Gastroesophageal sphincter (tissue), 4 donors: ENCODE results near the gene F2RL2. TPM values are rescaled to one million over a fixed set of nuclear protein-coding genes. Genes with fewer than 3 reads are reported as not detected.

Experiments used
- ATAC-seq: fragments of 150-250 bp; one replicate; pipeline ENCODE4 v1.9.1; 2016; ENCODE audit warnings: mild to moderate bottlenecking, moderate library complexity
- H3K27ac ChIP-seq, 4 donors: fragments of 200-600 bp; sonication (generic) in 3 of 4; 1 replicate in 3 of 4; 2 replicates in 1 of 4; pipeline ENCODE4 v1.5.1; 2016 to 2019
- H3K27me3 ChIP-seq: fragments of 200-600 bp; sonication (generic); one replicate; pipeline ENCODE4 v1.5.1; 2019
- H3K36me3 ChIP-seq, 2 donors: fragments of 200-600 bp; sonication (generic); one replicate each; pipeline ENCODE4 v1.5.1; 2019; ENCODE audit warnings: control low read depth in 1 of 2
- H3K4me1 ChIP-seq, 3 donors: fragments of 200-600 bp; sonication (generic); 1 replicate in 2 of 3; 2 replicates in 1 of 3; pipeline ENCODE4 v1.5.1; 2016 to 2019; ENCODE audit warnings: control low read depth in 2 of 3
- H3K4me3 ChIP-seq, 2 donors: fragments of 200-600 bp; sonication (generic); one replicate each; pipeline ENCODE4 v1.5.1; 2019; ENCODE audit warnings: mild to moderate bottlenecking in 1 of 2, moderate library complexity in 1 of 2
- H3K9me3 ChIP-seq, 3 donors: fragments of 200-600 bp; sonication (generic); one replicate each; pipeline ENCODE4 v1.5.1; 2017 to 2019; ENCODE audit warnings: control low read depth in 2 of 3
- CTCF ChIP-seq, 4 experiments: fragments of 200-600 bp in 2 of 4; fragments of 450-650 bp in 2 of 4; sonication (generic) in 1 of 4; IDR thresholded peaks; one replicate each; pipeline ENCODE4 v1.5.1; 2017 to 2019; ENCODE audit warnings: antibody characterized with exemption in 4 of 4, mild to moderate bottlenecking in 2 of 4, moderate library complexity in 2 of 4
- EP300 ChIP-seq: sonication (generic); formaldehyde crosslinking; IDR thresholded peaks from one replicate; pipeline ENCODE4 v1.6.1; 2017; ENCODE audit warnings: antibody characterized with exemption, mild to moderate bottlenecking
- POLR2A ChIP-seq, 2 donors: fragments of 450-650 bp; IDR thresholded peaks; one replicate each; pipeline ENCODE4 v1.6.1; 2017; ENCODE audit warnings: antibody characterized with exemption in 2 of 2, mild to moderate bottlenecking in 2 of 2, moderate library complexity in 1 of 2
- POLR2AphosphoS5 ChIP-seq: sonication (generic); formaldehyde crosslinking; IDR thresholded peaks from one replicate; pipeline ENCODE4 v1.6.1; 2017; ENCODE audit warnings: antibody characterized with exemption
- WGBS, 2 donors: methylation state at CpG; one replicate each; pipeline ENCODE4 v1.1.5; 2018; ENCODE audit warnings: low coverage in 1 of 2; 5-methylcytosine and 5-hydroxymethylcytosine counted together
- total RNA-seq, 4 donors: library from RNA; depleted of rRNA; stranded (reverse); fragments of >200 nt; gene quantifications; one replicate each; pipeline ENCODE4 v1.1.0, GENCODE V29; 2016

Gene F2RL2
- total RNA-seq, 4 donors from 2014 or later: 2.4 to 8.4 (median 5.1) TPM

- H3K4me3 ChIP-seq: no peak overlapping the region
- no peak for TF ChIP-seq POLR2A (IDR thresholded peaks at IDR 0.05)
- no peak for TF ChIP-seq POLR2AphosphoS5
- TF ChIP-seq CTCF (IDR thresholded peaks at IDR 0.05): no peak
- no peak for TF ChIP-seq EP300
- H3K27ac ChIP-seq: no peak overlapping the region
- no peaks in the 10 kb centered on the region for H3K36me3 ChIP-seq
- H3K4me1 ChIP-seq: no peaks in the 10 kb centered on the region
- H3K9me3 ChIP-seq: peaks cover 0 to 21% (median 0%) of the 10 kb centered on the region in 3 donors
- 67 to 92% methylated on average over 3 of the region's 3 CpGs for WGBS, 2 donors
- ATAC-seq: no peak
- no peaks in the 10 kb centered on the region for H3K27me3 ChIP-seq
Observed at GRCh38 chr5:76652809-76653414, 29.7 kb upstream of the F2RL2 start.

GRCh38 chr5:76649140-76649539, 25.9 kb upstream of the F2RL2 start:
- no peaks in the 10 kb centered on the region for H3K4me1 ChIP-seq
- H3K27ac ChIP-seq: no peak overlapping the region
- no peaks in the 10 kb centered on the region for H3K36me3 ChIP-seq
- H3K9me3 ChIP-seq: peaks cover 0 to 22% (median 0%) of the 10 kb centered on the region in 3 donors
- ATAC-seq: no peak
- WGBS, 2 donors: 88 to 92% methylated on average over 2 of the region's 2 CpGs
- TF ChIP-seq EP300: no peak
- no peak for TF ChIP-seq CTCF (IDR thresholded peaks at IDR 0.05)
- no peak for TF ChIP-seq POLR2A (IDR thresholded peaks at IDR 0.05)
- no peak for TF ChIP-seq POLR2AphosphoS5
- H3K27me3 ChIP-seq: no peaks in the 10 kb centered on the region
- H3K4me3 ChIP-seq: no peak overlapping the region

GRCh38 chr5:76643371-76643770, 20.2 kb upstream of the F2RL2 start:
- no peaks in the 10 kb centered on the region for H3K27me3 ChIP-seq
- H3K9me3 ChIP-seq: peaks cover 0 to 4% (median 0%) of the 10 kb centered on the region in 3 donors
- H3K4me3 ChIP-seq: no peak overlapping the region
- ATAC-seq: no peak
- peaks cover 0 to 4% of the 10 kb centered on the region in 2 donors for H3K36me3 ChIP-seq
- TF ChIP-seq POLR2A (IDR thresholded peaks at IDR 0.05) (no peak), CTCF (IDR thresholded peaks at IDR 0.05) (no peak), POLR2AphosphoS5 (no peak), EP300 (no peak)
- no peak overlapping the region for H3K27ac ChIP-seq
- no peaks in the 10 kb centered on the region for H3K4me1 ChIP-seq

- Histone ChIP-seq H3K4me1 (no peaks in the 10 kb centered on the region), H3K4me3 (no peak overlapping the region), H3K27me3 (no peaks in the 10 kb centered on the region), H3K27ac (no peak overlapping the region), H3K36me3 (peaks cover 0 to 4% of the 10 kb centered on the region in 2 donors), H3K9me3 (no peaks in the 10 kb centered on the region)
- 83 to 86% methylated on average over 5 to 6 of the region's 6 CpGs for WGBS, 2 donors
- no peak for ATAC-seq
- TF ChIP-seq CTCF (IDR thresholded peaks at IDR 0.05) (no peak), POLR2A (IDR thresholded peaks at IDR 0.05) (no peak), EP300 (no peak), POLR2AphosphoS5 (no peak)
Observed at GRCh38 chr5:76642390-76643040, 19.3 kb upstream of the F2RL2 start.

GRCh38 chr5:76641514-76642120, 18.4 kb upstream of the F2RL2 start:
- Histone ChIP-seq H3K4me1 (no peaks in the 10 kb centered on the region), H3K27ac (no peak overlapping the region), H3K9me3 (no peaks in the 10 kb centered on the region), H3K27me3 (no peaks in the 10 kb centered on the region), H3K36me3 (peaks cover 0 to 4% of the 10 kb centered on the region in 2 donors), H3K4me3 (no peak overlapping the region)
- no peak for ATAC-seq
- TF ChIP-seq POLR2AphosphoS5 (no peak), EP300 (no peak), POLR2A (IDR thresholded peaks at IDR 0.05) (no peak), CTCF (IDR thresholded peaks at IDR 0.05) (peak in 3 of 4 experiments; percentile 53 to 58 (median 56))
- WGBS, 2 donors: 0 to 25% methylated on average over 1 of the region's 1 CpG
